ENCODE measurements around the gene MTG2.

Gene MTG2

DNA sequence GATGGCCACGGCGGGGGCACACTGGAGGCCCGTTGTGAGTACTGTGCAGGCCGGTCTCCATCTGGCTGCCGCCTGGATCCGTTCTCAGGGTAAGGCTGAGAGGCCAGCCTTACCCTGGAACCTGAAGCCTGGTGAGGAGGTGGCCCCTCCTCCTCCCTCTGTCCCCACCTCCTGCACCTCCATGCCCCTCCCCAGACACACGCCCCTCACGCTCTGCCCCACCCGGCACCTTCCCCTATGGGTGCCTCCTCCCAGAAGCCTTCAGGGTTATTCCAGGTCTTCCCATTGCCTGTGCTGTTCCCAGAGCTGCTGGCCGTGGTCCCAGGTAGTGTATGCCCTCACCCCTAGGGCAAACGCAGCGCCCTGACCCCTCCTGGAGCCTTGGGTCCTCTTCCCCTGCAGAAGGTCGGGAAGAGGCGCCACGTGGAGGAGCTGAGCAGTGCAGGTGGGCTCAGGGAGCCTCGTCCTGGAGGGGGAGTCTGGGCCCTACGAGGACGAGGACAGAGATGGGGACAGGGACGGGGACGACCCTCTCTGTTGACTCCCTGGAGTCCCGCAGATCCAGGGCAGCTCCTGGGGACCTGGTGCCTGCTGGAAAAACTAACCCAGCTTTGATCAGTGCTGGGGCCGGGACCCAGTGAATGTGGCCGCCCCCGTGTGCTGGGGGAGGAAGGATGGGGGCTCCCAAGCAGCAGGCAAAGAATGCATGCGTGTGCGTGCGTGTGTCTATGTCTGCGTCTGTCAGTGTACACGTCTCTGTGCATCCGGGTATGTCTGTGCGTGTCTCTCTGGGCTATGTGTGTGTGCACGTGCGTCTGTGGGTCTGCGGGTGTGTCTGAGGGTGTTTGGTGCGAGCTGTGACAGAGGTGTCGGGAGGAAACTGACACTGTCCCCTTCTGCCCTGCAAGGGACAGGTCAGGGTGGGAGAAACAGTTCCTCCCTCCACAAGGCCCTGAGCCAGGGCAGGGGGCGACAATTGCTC, 45.4 kb downstream of the MTG2 start:
- no peak overlapping the region for H3K4me3 ChIP-seq (ENCODE audit: control insufficient read depth, low read depth, low read length)
- DNase-seq (ENCODE audit: low read depth) = no peak
- no peak for TF ChIP-seq CTCF (IDR thresholded peaks at IDR 0.05; ENCODE audit: control insufficient read depth, insufficient read depth, low read depth, low read length, missing control alignments)

- no peak overlapping the region for H3K4me3 ChIP-seq (ENCODE audit: control insufficient read depth, low read depth, low read length)
- no peak for TF ChIP-seq CTCF (IDR thresholded peaks at IDR 0.05; ENCODE audit: control insufficient read depth, insufficient read depth, low read depth, low read length, missing control alignments)
These were observed 46.2 kb downstream of the MTG2 start for GRCh38 chr20:62228982-62229545.

DNA sequence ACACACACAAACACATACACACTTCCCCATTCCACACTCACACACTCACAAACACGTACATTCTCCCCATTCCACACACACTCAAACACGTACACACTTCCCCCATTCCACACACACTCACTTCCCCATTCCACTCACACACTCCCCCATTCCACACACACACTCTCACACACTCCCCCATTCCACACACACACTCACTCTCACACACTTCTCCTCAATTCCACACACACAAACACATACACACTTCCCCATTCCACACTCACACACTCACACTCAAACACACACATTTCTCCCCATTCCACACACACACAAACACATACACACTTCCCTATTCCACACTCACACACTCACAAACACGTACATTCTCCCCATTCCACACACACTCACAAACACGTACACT, 46.8 kb downstream of the MTG2 start:
- no peak for DNase-seq (ENCODE audit: low read depth)
- no peak overlapping the region for H3K4me3 ChIP-seq (ENCODE audit: control insufficient read depth, low read depth, low read length)
- TF ChIP-seq CTCF (IDR thresholded peaks at IDR 0.05; ENCODE audit: control insufficient read depth, insufficient read depth, low read depth, low read length, missing control alignments) = no peak

More at GRCh38 chr20:62228982-62229545, 46.2 kb downstream of the MTG2 start:
- no peak for DNase-seq (ENCODE audit: low read depth)

GRCh38 chr20:62230276-62230675, 47.4 kb downstream of the MTG2 start:
- DNase-seq (ENCODE audit: low read depth) = no peak
- no peak overlapping the region for H3K4me3 ChIP-seq (ENCODE audit: control insufficient read depth, low read depth, low read length)
- no peak for TF ChIP-seq CTCF (IDR thresholded peaks at IDR 0.05; ENCODE audit: control insufficient read depth, insufficient read depth, low read depth, low read length, missing control alignments)

DNA sequence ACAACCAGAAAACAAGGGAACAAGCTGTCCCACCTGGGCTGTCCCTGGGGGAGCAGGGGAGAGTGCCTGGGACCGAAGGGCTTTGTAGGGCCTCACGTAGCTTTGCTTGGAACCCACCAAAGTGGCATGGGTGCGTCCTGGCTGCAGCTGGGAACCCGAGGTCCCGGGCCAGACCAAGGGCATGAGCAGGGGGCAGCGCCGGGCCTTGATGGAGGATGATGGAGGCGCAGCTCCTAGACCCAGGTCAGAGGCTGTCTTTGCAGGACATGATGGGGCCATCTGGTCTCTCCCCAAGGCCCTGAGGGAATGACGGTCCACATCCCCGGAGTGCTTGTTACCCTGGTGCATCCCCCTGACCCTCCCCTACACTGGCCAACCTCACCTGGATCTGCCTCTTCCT, 47.9 kb downstream of the MTG2 start:
- TF ChIP-seq CTCF (IDR thresholded peaks at IDR 0.05; ENCODE audit: control insufficient read depth, insufficient read depth, low read depth, low read length, missing control alignments) = no peak
- H3K4me3 ChIP-seq (ENCODE audit: control insufficient read depth, low read depth, low read length) = no peak overlapping the region
- DNase-seq (ENCODE audit: low read depth) = no peak

DNA sequence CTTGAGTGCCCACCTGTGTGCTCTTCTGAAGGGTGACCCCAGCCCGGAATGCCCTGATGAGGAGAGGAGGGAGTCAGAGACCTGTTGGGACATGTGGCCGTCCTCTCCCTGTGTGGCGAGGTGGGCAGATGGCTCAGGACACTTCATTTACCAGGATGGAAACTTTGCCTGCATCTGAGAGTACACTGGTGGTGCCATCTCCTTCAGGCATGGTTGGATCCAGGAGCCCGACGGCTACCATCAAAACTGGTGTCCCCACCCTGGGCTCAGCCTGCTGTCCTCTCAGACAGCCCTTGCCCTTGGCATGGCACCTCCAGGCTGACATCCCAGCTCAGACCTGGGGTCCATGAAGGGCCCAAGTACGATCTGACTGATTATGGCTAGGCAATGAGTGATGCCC, 48.5 kb downstream of the MTG2 start:
- no peak for DNase-seq (ENCODE audit: low read depth)
- no peak for TF ChIP-seq CTCF (IDR thresholded peaks at IDR 0.05; ENCODE audit: control insufficient read depth, insufficient read depth, low read depth, low read length, missing control alignments)
- no peak overlapping the region for H3K4me3 ChIP-seq (ENCODE audit: control insufficient read depth, low read depth, low read length)

Measured in AG09309 (cell line).